ENCODE measurements around the gene GOLPH3L. TPM values are rescaled to one million over a fixed set of nuclear protein-coding genes. Genes with fewer than 3 reads are reported as not detected.
"Not testable (repeated sequence)": the region's sequence is repeated elsewhere in the genome, so short reads cannot be mapped to it uniquely, and the experiment has no call there.

The GOLPH3L gene
- total and polyA plus RNA-seq, 2 experiments from 2014 or later = 23.5 to 29.6 TPM

GRCh38 chr1:150660584-150660983 lies 36.4 kb downstream of the GOLPH3L start (continued):
- no peak for TF ChIP-seq REST (IDR thresholded peaks at IDR 0.05; ENCODE audit: unreplicated experiment)
- no peak for TF ChIP-seq NANOG (IDR thresholded peaks at IDR 0.05; ENCODE audit: borderline replicate concordance)

- not testable (repeated sequence) for H3K9me3 Mint-ChIP-seq; H3K4me2 ChIP-seq; H3F3A ChIP-seq (replicated peaks; ENCODE audit: low read depth); H4K20me1 ChIP-seq (replicated peaks; ENCODE audit: insufficient read depth); H3K27ac ChIP-seq (ENCODE audit: low read depth); H3K79me2 ChIP-seq (replicated peaks; ENCODE audit: insufficient read depth); DNase-seq (ENCODE audit: low spot score); H3K4me1 ChIP-seq (ENCODE audit: insufficient read depth); H3K4me3 Mint-ChIP-seq; H3K4me3 ChIP-seq; H3K27me3 ChIP-seq (ENCODE audit: insufficient read depth); H3K4me1 Mint-ChIP-seq; H3K27ac Mint-ChIP-seq; H3K9me2 ChIP-seq (ENCODE audit: insufficient read depth); H3K27me3 Mint-ChIP-seq (ENCODE audit: insufficient read depth, low read depth, poor library complexity); ATAC-seq; H2AFZ ChIP-seq
- peaks cover 30% of the 10 kb centered on the region for H3K36me3 ChIP-seq (ENCODE audit: insufficient read depth)
- peaks cover 47% of the 10 kb centered on the region for H3K36me3 Mint-ChIP-seq (ENCODE audit: low read depth)
Measured at GRCh38 chr1:150657064-150657463, 39.9 kb downstream of the GOLPH3L start.

- Histone ChIP-seq H3K27ac (ENCODE audit: low read depth) (0 out of 2 replicates have a peak overlapping the region, but pooled peaks have one; percentile 72), H3K36me3 (ENCODE audit: insufficient read depth) (peaks cover 13% of the 10 kb centered on the region)
- H3K4me1 Mint-ChIP-seq; ATAC-seq; H4K20me1 ChIP-seq (replicated peaks; ENCODE audit: insufficient read depth); H3K4me2 ChIP-seq; H3K9me3 Mint-ChIP-seq; H3K4me3 Mint-ChIP-seq; H3K79me2 ChIP-seq (replicated peaks; ENCODE audit: insufficient read depth); H2AFZ ChIP-seq; DNase-seq (ENCODE audit: low spot score); H3K4me3 ChIP-seq; H3K27me3 Mint-ChIP-seq (ENCODE audit: insufficient read depth, low read depth, poor library complexity); H3K27me3 ChIP-seq (ENCODE audit: insufficient read depth); H3K9me2 ChIP-seq (ENCODE audit: insufficient read depth); H3F3A ChIP-seq (replicated peaks; ENCODE audit: low read depth); H3K4me1 ChIP-seq (ENCODE audit: insufficient read depth): not testable (repeated sequence)
- Mint-ChIP-seq H3K27ac (peak overlapping the region; percentile 71), H3K36me3 (ENCODE audit: low read depth) (peaks cover 27% of the 10 kb centered on the region)
Measured at GRCh38 chr1:150654635-150655034, 42.3 kb downstream of the GOLPH3L start.

GRCh38 chr1:150650193-150650592 lies 46.8 kb downstream of the GOLPH3L start:
- Histone ChIP-seq H3K27ac (ENCODE audit: low read depth) (no peak overlapping the region), H3K4me2 (no peak overlapping the region), H3K9me2 (ENCODE audit: insufficient read depth) (no peaks in the 10 kb centered on the region), H3K4me3 (no peak overlapping the region), H4K20me1 (replicated peaks; ENCODE audit: insufficient read depth) (no peaks in the 10 kb centered on the region), H3K36me3 (ENCODE audit: insufficient read depth) (peaks cover 4% of the 10 kb centered on the region; the same call in 1 of the 2 replicates), H3K4me1 (ENCODE audit: insufficient read depth) (peaks cover 23% of the 10 kb centered on the region), H3F3A (replicated peaks; ENCODE audit: low read depth) (0 out of 2 replicates have a peak, but pooled peaks cover 2% of the 10 kb centered on the region), H3K79me2 (replicated peaks; ENCODE audit: insufficient read depth) (no peaks in the 10 kb centered on the region; the same call in 1 of the 2 replicates), H2AFZ (no peak overlapping the region), H3K27me3 (ENCODE audit: insufficient read depth) (no peaks in the 10 kb centered on the region)
- ATAC-seq = no peak; the same call in 2 of the 3 replicates
- Mint-ChIP-seq H3K4me1 (peaks cover 16% of the 10 kb centered on the region), H3K27ac (no peak overlapping the region; the same call in 1 of the 2 replicates), H3K9me3 (no peaks in the 10 kb centered on the region), H3K36me3 (ENCODE audit: low read depth) (peaks cover 24% of the 10 kb centered on the region), H3K27me3 (ENCODE audit: insufficient read depth, low read depth, poor library complexity) (no peaks in the 10 kb centered on the region), H3K4me3 (no peak overlapping the region)
- DNase-seq (ENCODE audit: low spot score) = no peak
- TF ChIP-seq ZNF331 (CRISPR knock-in tag; IDR thresholded peaks at IDR 0.05; ENCODE audit: low read depth) (no peak), ETS1 (IDR thresholded peaks at IDR 0.05) (no peak)

All from GM23338 (cell line).